AG10803 (cell line): ENCODE data around the gene PARP1.

Source experiments
- DNase-seq: peaks from one replicate; pipeline ENCODE4 v3.0.0; 2010; ENCODE audit warnings: low read depth
- H3K4me3 ChIP-seq: 2 replicates; pipeline ENCODE4 v1.5.1; 2011; ENCODE audit warnings: mild to moderate bottlenecking, low read length, control low read depth
- CTCF ChIP-seq: conservative IDR thresholded peaks from 2 replicates; pipeline ENCODE4 v1.5.1; 2011; ENCODE audit warnings: mild to moderate bottlenecking, low read length, control low read depth, inconsistent platforms

Gene PARP1

GRCh38 chr1:226411619-226412018, 3.7 kb upstream of the PARP1 start:
- no peak overlapping the region for H3K4me3 ChIP-seq
- no peak for DNase-seq
- no peak for TF ChIP-seq CTCF

GRCh38 chr1:226410958-226411357, 3.1 kb upstream of the PARP1 start:
- DNase-seq = no peak
- no peak for TF ChIP-seq CTCF
- no peak overlapping the region for H3K4me3 ChIP-seq

GRCh38 chr1:226409392-226409791, 1.5 kb upstream of the PARP1 start:
- no peak for TF ChIP-seq CTCF
- H3K4me3 ChIP-seq = no peak overlapping the region
- DNase-seq = no peak

GRCh38 chr1:226408285-226409184, 642 bp upstream of the PARP1 start:
- TF ChIP-seq CTCF = 0 out of 2 replicates have a peak, but pooled peaks have one; percentile 0
- peak overlapping the region; percentile 46 for H3K4me3 ChIP-seq
- DNase-seq = no peak

- TF ChIP-seq CTCF = no peak
- H3K4me3 ChIP-seq = peak overlapping the region; percentile 76
- no peak for DNase-seq
Measured at GRCh38 chr1:226407199-226407496, 745 bp downstream of the PARP1 start.

GRCh38 chr1:226406401-226406881, 1.5 kb downstream of the PARP1 start:
- no peak for TF ChIP-seq CTCF

GRCh38 chr1:226405411-226405988, 2.4 kb downstream of the PARP1 start:
- DNase-seq = no peak
- H3K4me3 ChIP-seq = no peak overlapping the region
- no peak for TF ChIP-seq CTCF

More at GRCh38 chr1:226406401-226406881, 1.5 kb downstream of the PARP1 start:
- peak; percentile 11 for DNase-seq
- H3K4me3 ChIP-seq = peak overlapping the region; percentile 76
